LNCAP (cell line): ENCODE measurements around the gene OVOL2.

Source experiments
- CTCF ChIP-seq: fragments of 450-650 bp; IDR thresholded peaks from 2 replicates; pipeline ENCODE4 v1.5.1; 2017; ENCODE audit warnings: mild to moderate bottlenecking

The OVOL2 gene

GRCh38 chr20:18090477-18090876 lies 32.8 kb upstream of the OVOL2 start:
- no peak for TF ChIP-seq CTCF

- no peak for TF ChIP-seq CTCF
Measured at GRCh38 chr20:18090044-18090443, 32.3 kb upstream of the OVOL2 start.

- no peak for TF ChIP-seq CTCF
Measured at GRCh38 chr20:18087054-18087453, 29.3 kb upstream of the OVOL2 start.

GRCh38 chr20:18079756-18080353 lies 22.1 kb upstream of the OVOL2 start:
- TF ChIP-seq CTCF: no peak

- TF ChIP-seq CTCF: no peak
Measured at GRCh38 chr20:18077157-18077556, 19.4 kb upstream of the OVOL2 start.

GRCh38 chr20:18072532-18072931 lies 14.8 kb upstream of the OVOL2 start:
- TF ChIP-seq CTCF: no peak

- TF ChIP-seq CTCF: no peak
Measured at GRCh38 chr20:18066421-18067333, 9.0 kb upstream of the OVOL2 start.
